ENCODE data around the gene RRAGD.
A peak's percentile ranks its signal among the peaks of the same experiment; 100 is the strongest.
"Not testable (repeated sequence)": the region's sequence is repeated elsewhere in the genome, so short reads cannot be mapped to it uniquely, and the experiment has no call there.

Gene RRAGD

GRCh38 chr6:89413006-89413400, 930 bp upstream of the RRAGD start:
- no peak overlapping the region for H3K4me3 ChIP-seq (ENCODE audit: low read depth, low read length)

- H3K4me3 ChIP-seq (ENCODE audit: low read depth, low read length) = peak overlapping the region; percentile 65
These were observed 665 bp downstream of the RRAGD start for GRCh38 chr6:89411145-89412070.

GRCh38 chr6:89410788-89411144, 1.3 kb downstream of the RRAGD start:
- peak overlapping the region; percentile 65 for H3K4me3 ChIP-seq (ENCODE audit: low read depth, low read length)

- peak overlapping the region; percentile 24 for H3K4me3 ChIP-seq (ENCODE audit: low read depth, low read length)
These were observed 1.8 kb downstream of the RRAGD start for GRCh38 chr6:89410231-89410761.

- no peak overlapping the region for H3K4me3 ChIP-seq (ENCODE audit: low read depth, low read length)
These were observed 2.5 kb downstream of the RRAGD start for GRCh38 chr6:89409461-89410035.

- no peak overlapping the region for H3K4me3 ChIP-seq (ENCODE audit: low read depth, low read length)
These were observed 5.9 kb downstream of the RRAGD start for GRCh38 chr6:89406141-89406540.

GRCh38 chr6:89404512-89404911, 7.6 kb downstream of the RRAGD start:
- H3K4me3 ChIP-seq (ENCODE audit: low read depth, low read length) = no peak overlapping the region

GRCh38 chr6:89402776-89403175, 9.3 kb downstream of the RRAGD start:
- no peak overlapping the region for H3K4me3 ChIP-seq (ENCODE audit: low read depth, low read length)

- no peak overlapping the region for H3K4me3 ChIP-seq (ENCODE audit: low read depth, low read length)
These were observed 11.1 kb downstream of the RRAGD start for GRCh38 chr6:89400912-89401399.

- no peak overlapping the region for H3K4me3 ChIP-seq (ENCODE audit: low read depth, low read length)
These were observed 12.0 kb downstream of the RRAGD start for GRCh38 chr6:89400050-89400449.

GRCh38 chr6:89398762-89399525, 13.1 kb downstream of the RRAGD start:
- no peak overlapping the region for H3K4me3 ChIP-seq (ENCODE audit: low read depth, low read length)

GRCh38 chr6:89397884-89398283, 14.2 kb downstream of the RRAGD start:
- H3K4me3 ChIP-seq (ENCODE audit: low read depth, low read length) = not testable (repeated sequence)

GRCh38 chr6:89393659-89394058, 18.4 kb downstream of the RRAGD start:
- no peak overlapping the region for H3K4me3 ChIP-seq (ENCODE audit: low read depth, low read length)

- no peak overlapping the region for H3K4me3 ChIP-seq (ENCODE audit: low read depth, low read length)
These were observed 19.2 kb downstream of the RRAGD start for GRCh38 chr6:89392823-89393222.

GRCh38 chr6:89388846-89389245, 23.2 kb downstream of the RRAGD start:
- no peak overlapping the region for H3K4me3 ChIP-seq (ENCODE audit: low read depth, low read length)

- no peak overlapping the region for H3K4me3 ChIP-seq (ENCODE audit: low read depth, low read length)
These were observed 24.4 kb downstream of the RRAGD start for GRCh38 chr6:89387516-89388201.

GRCh38 chr6:89386917-89387491, 25.1 kb downstream of the RRAGD start:
- H3K4me3 ChIP-seq (ENCODE audit: low read depth, low read length) = no peak overlapping the region

GRCh38 chr6:89385846-89386245, 26.2 kb downstream of the RRAGD start:
- no peak overlapping the region for H3K4me3 ChIP-seq (ENCODE audit: low read depth, low read length)

- no peak overlapping the region for H3K4me3 ChIP-seq (ENCODE audit: low read depth, low read length)
These were observed 26.9 kb downstream of the RRAGD start for GRCh38 chr6:89385156-89385667.

GRCh38 chr6:89381031-89381430, 31.0 kb downstream of the RRAGD start:
- H3K4me3 ChIP-seq (ENCODE audit: low read depth, low read length) = no peak overlapping the region

Data from iPS-11a (cell line).